ENCODE results near the gene ERBB4. TPM values are rescaled to one million over a fixed set of nuclear protein-coding genes. Genes with fewer than 3 reads are reported as not detected.
A peak's percentile ranks its signal among the peaks of the same experiment; 100 is the strongest.

ERBB4 gene
- total RNA-seq, 1 experiment from 2014 or later, result 0.04 TPM

GRCh38 chr2:211359347-211359746 is 1179.3 kb downstream of the ERBB4 start:
- Histone ChIP-seq H4K20me1 (ENCODE audit: control insufficient read depth, insufficient read depth, insufficient read length) (no peaks in the 10 kb centered on the region), H3K9me3 (ENCODE audit: control insufficient read depth, low read depth, low read length) (no peaks in the 10 kb centered on the region), H3K56ac (ENCODE audit: insufficient read length, low read depth, low read length) (no peak overlapping the region), H2BK15ac (ENCODE audit: low read depth, low read length) (no peak overlapping the region), H3K4me2 (ENCODE audit: insufficient read depth, insufficient read length, low read length) (no peak overlapping the region), H4K5ac (ENCODE audit: insufficient read length, low read depth, low read length) (no peak overlapping the region), H3K4me1 (ENCODE audit: insufficient read depth, low read length) (peaks cover 5% of the 10 kb centered on the region; the same call in 1 of the 2 replicates), H3K23ac (ENCODE audit: insufficient read length, low read depth, low read length) (no peak overlapping the region), H2BK120ac (ENCODE audit: low read depth, low read length, poor library complexity, severe bottlenecking) (no peak overlapping the region), H3T11ph (ENCODE audit: low read length) (no peak overlapping the region), H4K8ac (replicated peaks; ENCODE audit: insufficient read length, low read depth, low read length) (no peak overlapping the region), H3K79me1 (ENCODE audit: insufficient read depth, low read depth, low read length, poor library complexity, severe bottlenecking) (no peaks in the 10 kb centered on the region), H3K9ac (ENCODE audit: extremely low read depth, insufficient read length, low read length) (no peak overlapping the region), H2BK12ac (ENCODE audit: insufficient read length, low read depth, low read length) (no peak overlapping the region), H4K91ac (ENCODE audit: insufficient read length, low read depth, low read length) (no peak overlapping the region), H2BK20ac (ENCODE audit: low read depth, low read length, poor library complexity, severe bottlenecking) (no peak overlapping the region), H3K14ac (ENCODE audit: insufficient read depth, low read length) (no peak overlapping the region), H3K79me2 (ENCODE audit: insufficient read depth, low read length) (no peaks in the 10 kb centered on the region), H3K27ac (ENCODE audit: insufficient read length, low read depth, low read length) (no peak overlapping the region), H2BK5ac (ENCODE audit: insufficient read length, low read length) (no peak overlapping the region), H3K4ac (ENCODE audit: low read depth, low read length) (no peak overlapping the region), H2AK5ac (ENCODE audit: insufficient read length, low read length) (no peak overlapping the region), H3K18ac (ENCODE audit: insufficient read length, low read depth, low read length) (no peak overlapping the region), H2AFZ (ENCODE audit: low read length) (no peak overlapping the region), H3K23me2 (ENCODE audit: insufficient read length, low read depth, low read length, poor library complexity, severe bottlenecking) (no peaks in the 10 kb centered on the region), H3K27me3 (ENCODE audit: insufficient read depth, low read length) (no peaks in the 10 kb centered on the region)
- DNase-seq, result no peak
- H3K4me1 Mint-ChIP-seq, result peaks cover 48 to 53% of the 10 kb centered on the region in 2 experiments
- H3K4me3 Mint-ChIP-seq, result no peak overlapping the region
- no peaks in the 10 kb centered on the region for H3K27me3 Mint-ChIP-seq (ENCODE audit: low read depth)
- peaks cover 12 to 15% of the 10 kb centered on the region in 2 experiments for H3K9me3 Mint-ChIP-seq
- TF ChIP-seq CTCF (conservative IDR thresholded peaks at IDR 0.05), result no peak
- peak overlapping the region in 2 of 3 experiments; percentile 71 to 92; a peak in 4 of 7 replicates for H3K27ac Mint-ChIP-seq
- H3K36me3 Mint-ChIP-seq (ENCODE audit: insufficient read depth in 1 of 3, low read depth in 3 of 3), result peaks cover 5 to 19% (median 12%) of the 10 kb centered on the region in 3 experiments

All from H9 (cell line).